H1 (cell line): Measurements from ENCODE around the gene RICTOR. TPM values are rescaled to one million over a fixed set of nuclear protein-coding genes. Genes with fewer than 3 reads are reported as not detected.

Experiments used
- GABPA ChIP-seq: IDR thresholded peaks from 2 replicates; pipeline ENCODE4 v1.6.1; 2011; ENCODE audit warnings: mild to moderate bottlenecking, low read length, moderate library complexity, borderline replicate concordance; ENCODE audit not compliant: insufficient read depth
- GTF2F1 ChIP-seq: IDR thresholded peaks from 2 replicates; pipeline ENCODE4 v1.6.1; 2012; ENCODE audit warnings: low read depth, low read length, improper control_type of control experiment, borderline replicate concordance
- JUN ChIP-seq: IDR thresholded peaks from 2 replicates; pipeline ENCODE4 v1.6.1; 2011; ENCODE audit warnings: low read depth, mild to moderate bottlenecking, improper control_type of control experiment, low read length
- RNF2 ChIP-seq: fragments of 200-900, 300-1000 bp; sonication (generic); IDR thresholded peaks from 2 replicates; pipeline ENCODE4 v1.7.1; 2016; ENCODE audit warnings: borderline replicate concordance, low read depth, mild to moderate bottlenecking, antibody characterized with exemption, low read length; ENCODE audit not compliant: poor library complexity, severe bottlenecking; ENCODE audit errors: missing control alignments
- ZNF274 ChIP-seq: IDR thresholded peaks from 2 replicates; pipeline ENCODE4 v1.7.0; 2012; ENCODE audit warnings: low read length, borderline replicate concordance; ENCODE audit errors: extremely low read depth
- polyA plus RNA-seq, 7 experiments: library from polyadenylated mRNA; depleted of rRNA in 3 of 7; stranded (reverse) in 5 of 7; unstranded in 2 of 7; fragments of >200 nt in 5 of 7; fragments of 200-250 nt in 2 of 7; gene quantifications; 1 replicate in 5 of 7; 2 replicates in 1 of 7; 4 replicates in 1 of 7; pipeline versions ENCODE4 v1.2.1 to v1.2.3, GENCODE V29; 2011 to 2013; ENCODE audit warnings: missing spikeins in 2 of 7, mixed read lengths in 2 of 7
- total RNA-seq: library from RNA; stranded (reverse); fragmentation: NEBNext Ultra II Directional; extraction: Animal tissue kit (Norgen Biotek cat#: 25700); gene quantifications from 2 replicates; pipeline ENCODE4 v1.2.1, GENCODE V29; 2021
- TF ChIP-seq, protein P1 (sequence below): IDR thresholded peaks from 2 replicates; pipeline ENCODE4 v1.6.1; 2011; ENCODE audit warnings: low read depth, mild to moderate bottlenecking, low read length; ENCODE audit not compliant: insufficient read depth

RICTOR gene
- total and polyA plus RNA-seq, 2 of the 8 experiments (the other 6 are each of a cell fraction or from before 2014, with no cell fraction given) = 4.3 to 26.6 TPM

DNA sequence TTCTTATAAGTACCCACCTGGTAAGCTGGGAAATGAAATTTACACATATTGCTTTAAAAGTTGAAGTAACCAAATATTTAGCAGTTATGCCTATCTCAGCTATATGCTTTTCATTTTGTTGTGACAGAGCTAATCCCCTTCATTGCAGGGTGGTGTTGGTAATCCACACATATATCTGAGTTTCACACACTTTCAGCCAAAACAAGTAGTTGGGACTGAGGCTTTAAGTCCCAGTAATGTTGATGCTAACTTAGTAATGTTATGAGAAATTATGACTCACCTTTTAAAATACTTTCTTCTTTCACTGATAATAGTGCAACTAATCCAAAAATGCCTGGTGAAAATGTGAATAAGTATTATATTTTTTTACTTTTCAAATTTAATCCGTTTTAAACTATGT, 19.2 kb upstream of the RICTOR start (continued):
- no peak for TF ChIP-seq JUN
- TF ChIP-seq GTF2F1 = no peak
- TF ChIP-seq RNF2 = no peak
- TF ChIP-seq GABPA = no peak
- TF ChIP-seq, protein P1, sequence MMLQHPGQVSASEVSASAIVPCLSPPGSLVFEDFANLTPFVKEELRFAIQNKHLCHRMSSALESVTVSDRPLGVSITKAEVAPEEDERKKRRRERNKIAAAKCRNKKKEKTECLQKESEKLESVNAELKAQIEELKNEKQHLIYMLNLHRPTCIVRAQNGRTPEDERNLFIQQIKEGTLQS = no peak
- TF ChIP-seq ZNF274 = no peak
